Heart left ventricle (tissue), 13 donors: ENCODE measurements around the gene NDUFAB1.

Experiments
- POLR2A ChIP-seq, 2 donors: fragments of 450-650 bp; IDR thresholded peaks; one replicate each; pipeline ENCODE4 v1.6.1; 2017; ENCODE audit warnings: antibody characterized with exemption in 2 of 2, mild to moderate bottlenecking in 2 of 2, moderate library complexity in 2 of 2
- TF ChIP-seq, protein P1 (sequence below), 12 donors: fragments of 200-600 bp; sonication (generic) in 4 of 12; IDR thresholded peaks; one replicate each; pipeline versions ENCODE4 v1.5.0 to v1.8.0; 2018 to 2022; ENCODE audit warnings: antibody characterized with exemption in 12 of 12, mild to moderate bottlenecking in 5 of 12
- donor health status: ischemic (EF 13 %, LVEDD 7.1; RV severe dilation, severe dysfunction).
- donor health status: DM: no; HTN: yes; CAD: no.
- donor health status: DM: no; HTN: no; CAD: no.
- donor health status: ischemic (EF 25% LVEDD 6.9; RV normal size, moderate dysfunction).
- donor health status: ischemic (EF 25% LVEDD 5.7; RV mildly dilated, moderate dysfunction).
- donor health status: ischemic (EF 35%, LVEDD 5.7; RV mildly dilated, moderate dysfunction).
- donor health status: nonischemic (EF 11% LVEDD 7.7; RV severe dilation, severe dysfunction).
- donor health status: DM: yes; HTN: yes; CAD: no.
- donor health status: PGD.
- donor health status: ischemic (EF 29% LVEDD 5.4; RV normal size, mild dysfunction).
- donor health status: nonischemic (EF 23%, LVEDD 6.1; RV moderate dilation, normal function).

DNA sequence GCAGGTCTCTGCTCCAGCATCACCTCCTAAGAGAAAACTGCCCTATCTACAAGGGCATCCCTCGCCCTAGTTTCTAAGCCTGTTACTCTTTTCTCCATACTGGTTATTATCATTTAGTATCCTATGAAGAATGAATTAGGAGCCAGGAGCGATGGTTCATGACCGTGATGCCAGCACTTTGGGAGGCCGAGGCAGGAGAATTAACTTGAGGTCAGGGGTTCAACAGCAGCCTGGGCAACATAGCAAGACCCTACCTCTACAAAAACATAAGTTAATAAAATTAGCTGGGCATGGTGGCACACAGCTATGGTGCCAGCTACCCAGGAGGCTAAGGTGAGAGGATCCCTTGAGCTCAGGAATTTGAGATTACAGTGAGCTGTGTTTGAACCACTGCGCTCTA lies 46.2 kb downstream of the NDUFAB1 start:
- TF ChIP-seq, protein P1, sequence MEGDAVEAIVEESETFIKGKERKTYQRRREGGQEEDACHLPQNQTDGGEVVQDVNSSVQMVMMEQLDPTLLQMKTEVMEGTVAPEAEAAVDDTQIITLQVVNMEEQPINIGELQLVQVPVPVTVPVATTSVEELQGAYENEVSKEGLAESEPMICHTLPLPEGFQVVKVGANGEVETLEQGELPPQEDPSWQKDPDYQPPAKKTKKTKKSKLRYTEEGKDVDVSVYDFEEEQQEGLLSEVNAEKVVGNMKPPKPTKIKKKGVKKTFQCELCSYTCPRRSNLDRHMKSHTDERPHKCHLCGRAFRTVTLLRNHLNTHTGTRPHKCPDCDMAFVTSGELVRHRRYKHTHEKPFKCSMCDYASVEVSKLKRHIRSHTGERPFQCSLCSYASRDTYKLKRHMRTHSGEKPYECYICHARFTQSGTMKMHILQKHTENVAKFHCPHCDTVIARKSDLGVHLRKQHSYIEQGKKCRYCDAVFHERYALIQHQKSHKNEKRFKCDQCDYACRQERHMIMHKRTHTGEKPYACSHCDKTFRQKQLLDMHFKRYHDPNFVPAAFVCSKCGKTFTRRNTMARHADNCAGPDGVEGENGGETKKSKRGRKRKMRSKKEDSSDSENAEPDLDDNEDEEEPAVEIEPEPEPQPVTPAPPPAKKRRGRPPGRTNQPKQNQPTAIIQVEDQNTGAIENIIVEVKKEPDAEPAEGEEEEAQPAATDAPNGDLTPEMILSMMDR (IDR thresholded peaks at IDR 0.05): no peak
- TF ChIP-seq POLR2A (IDR thresholded peaks at IDR 0.05): no peak
